OCI-LY1 (cell line): Measurements from ENCODE around the gene FMNL3.

Experiments
- H2AFZ ChIP-seq: fragments of 200-600 bp; sonication (generic), shearing (Covaris generic); 2 replicates; pipeline ENCODE4 v1.6.0; 2014; ENCODE audit warnings: antibody characterized with exemption, mild to moderate bottlenecking, low read length
- H3F3A ChIP-seq: fragments of 200-600 bp; sonication (generic), shearing (Covaris generic); 2 replicates; pipeline ENCODE4 v1.6.0; 2014; ENCODE audit warnings: mild to moderate bottlenecking, antibody characterized with exemption, low read length, moderate library complexity; ENCODE audit not compliant: insufficient read depth
- H3K27ac ChIP-seq: fragments of 200-600 bp; sonication (generic); 2 replicates; pipeline ENCODE4 v1.5.1; 2014; ENCODE audit warnings: low read length, mixed run types, mild to moderate bottlenecking, low read depth; ENCODE audit not compliant: poor library complexity, severe bottlenecking
- H3K27me3 ChIP-seq: fragments of 200-600 bp; sonication (generic); 2 replicates; pipeline ENCODE4 v1.6.0; 2014; ENCODE audit warnings: antibody characterized with exemption, mild to moderate bottlenecking, low read length, moderate library complexity; ENCODE audit not compliant: insufficient read depth
- H3K36me3 ChIP-seq: fragments of 200-600 bp; sonication (generic); 2 replicates; pipeline ENCODE4 v1.6.1; 2014; ENCODE audit warnings: mild to moderate bottlenecking, antibody characterized with exemption, low read length, moderate library complexity, mixed read lengths; ENCODE audit not compliant: insufficient read depth
- H3K4me1 ChIP-seq: fragments of 200-600 bp; sonication (generic); 2 replicates; pipeline ENCODE4 v1.5.1; 2014; ENCODE audit warnings: mild to moderate bottlenecking, low read length, moderate library complexity; ENCODE audit not compliant: insufficient read depth, severe bottlenecking
- H3K4me2 ChIP-seq: fragments of 200-600 bp; sonication (generic), shearing (Covaris generic); 2 replicates; pipeline ENCODE4 v1.6.1; 2014; ENCODE audit warnings: low read length
- H3K4me3 ChIP-seq: fragments of 200-600 bp; sonication (generic); 2 replicates; pipeline ENCODE4 v1.5.1; 2014; ENCODE audit warnings: low read length, low read depth, mild to moderate bottlenecking, mixed read lengths; ENCODE audit not compliant: poor library complexity, severe bottlenecking
- H3K79me2 ChIP-seq: fragments of 200-600 bp; shearing (Covaris generic); 2 replicates; pipeline ENCODE4 v1.6.1; 2016; ENCODE audit warnings: mixed run types, low read length, mixed read lengths; ENCODE audit not compliant: insufficient read depth
- H3K9ac ChIP-seq: fragments of 200-600 bp; sonication (generic), shearing (Covaris generic); 2 replicates; pipeline ENCODE4 v1.6.1; 2014; ENCODE audit warnings: mild to moderate bottlenecking, low read length, mixed read lengths
- H3K9me2 ChIP-seq: fragments of 200-600 bp; sonication (generic), shearing (Covaris generic); 2 replicates; pipeline ENCODE4 v1.6.1; 2014; ENCODE audit warnings: low read depth, mild to moderate bottlenecking, low read length, mixed read lengths
- H3K9me3 ChIP-seq: fragments of 200-600 bp; shearing (Covaris generic); 2 replicates; pipeline ENCODE4 v1.6.1; 2014; ENCODE audit warnings: low read length, mixed read lengths
- H4K20me1 ChIP-seq: fragments of 200-600 bp; sonication (generic), shearing (Covaris generic); 2 replicates; pipeline ENCODE4 v1.6.0; 2016; ENCODE audit warnings: mild to moderate bottlenecking, low read length; ENCODE audit not compliant: insufficient read depth
- EZH2 ChIP-seq: fragments of 200-600 bp; sonication (generic), shearing (Covaris generic); IDR thresholded peaks from 2 replicates; pipeline ENCODE4 v1.8.0; 2017; ENCODE audit warnings: borderline replicate concordance, mixed run types, mild to moderate bottlenecking, antibody characterized with exemption, low read length, moderate library complexity, mixed read lengths
- TF ChIP-seq, protein P1 (sequence below): fragments of 200-600 bp; sonication (generic), shearing (Covaris generic); IDR thresholded peaks from 2 replicates; pipeline ENCODE4 v1.5.1; 2017; ENCODE audit warnings: mild to moderate bottlenecking, antibody characterized with exemption, low read length, moderate library complexity, mixed read lengths

The FMNL3 gene

GRCh38 chr12:49750027-49750995 is 43.1 kb upstream of the FMNL3 start:
- Histone ChIP-seq H2AFZ (no peak overlapping the region), H3K4me2 (0 out of 2 replicates have a peak overlapping the region, but pooled peaks have one; percentile 8), H3K9me3 (no peaks in the 10 kb centered on the region), H3K4me3 (no peak overlapping the region), H3K4me1 (peaks cover 56% of the 10 kb centered on the region), H3F3A (no peaks in the 10 kb centered on the region), H3K9me2 (no peaks in the 10 kb centered on the region), H3K9ac (no peak overlapping the region), H3K36me3 (peaks cover 39% of the 10 kb centered on the region), H3K27ac (peak overlapping the region; percentile 8), H4K20me1 (0 out of 2 replicates have a peak, but pooled peaks cover 3% of the 10 kb centered on the region), H3K79me2 (peaks cover 77% of the 10 kb centered on the region), H3K27me3 (no peaks in the 10 kb centered on the region)
- TF ChIP-seq, protein P1, sequence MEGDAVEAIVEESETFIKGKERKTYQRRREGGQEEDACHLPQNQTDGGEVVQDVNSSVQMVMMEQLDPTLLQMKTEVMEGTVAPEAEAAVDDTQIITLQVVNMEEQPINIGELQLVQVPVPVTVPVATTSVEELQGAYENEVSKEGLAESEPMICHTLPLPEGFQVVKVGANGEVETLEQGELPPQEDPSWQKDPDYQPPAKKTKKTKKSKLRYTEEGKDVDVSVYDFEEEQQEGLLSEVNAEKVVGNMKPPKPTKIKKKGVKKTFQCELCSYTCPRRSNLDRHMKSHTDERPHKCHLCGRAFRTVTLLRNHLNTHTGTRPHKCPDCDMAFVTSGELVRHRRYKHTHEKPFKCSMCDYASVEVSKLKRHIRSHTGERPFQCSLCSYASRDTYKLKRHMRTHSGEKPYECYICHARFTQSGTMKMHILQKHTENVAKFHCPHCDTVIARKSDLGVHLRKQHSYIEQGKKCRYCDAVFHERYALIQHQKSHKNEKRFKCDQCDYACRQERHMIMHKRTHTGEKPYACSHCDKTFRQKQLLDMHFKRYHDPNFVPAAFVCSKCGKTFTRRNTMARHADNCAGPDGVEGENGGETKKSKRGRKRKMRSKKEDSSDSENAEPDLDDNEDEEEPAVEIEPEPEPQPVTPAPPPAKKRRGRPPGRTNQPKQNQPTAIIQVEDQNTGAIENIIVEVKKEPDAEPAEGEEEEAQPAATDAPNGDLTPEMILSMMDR: no peak; the same call in 1 of the 2 replicates
- TF ChIP-seq EZH2: no peak

DNA sequence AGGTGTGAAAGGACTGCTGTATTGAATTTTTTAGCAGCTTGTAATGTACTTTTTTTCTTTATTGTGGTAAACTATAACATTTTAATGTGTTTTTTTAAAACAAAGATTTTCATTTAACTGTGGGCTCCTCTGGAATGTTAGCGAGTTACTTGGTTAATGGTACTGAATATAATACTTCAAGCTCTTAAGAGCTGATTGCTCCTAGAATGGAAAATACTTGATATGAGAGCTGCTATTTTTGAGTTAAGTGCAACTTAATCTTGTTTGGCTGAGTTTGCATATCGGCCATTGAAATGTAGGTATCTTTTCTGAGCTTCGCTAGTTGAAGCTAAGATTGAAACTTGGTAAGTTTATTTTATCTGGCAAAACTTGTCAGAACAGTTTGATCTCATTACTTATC is 41.6 kb upstream of the FMNL3 start:
- Histone ChIP-seq H3K9ac (no peak overlapping the region), H3K27me3 (no peaks in the 10 kb centered on the region), H3K9me2 (no peaks in the 10 kb centered on the region), H3K4me3 (no peak overlapping the region), H3K4me1 (peaks cover 58% of the 10 kb centered on the region), H3F3A (no peaks in the 10 kb centered on the region), H3K4me2 (peak overlapping the region; percentile 32; the same call in 1 of the 2 replicates), H3K9me3 (no peaks in the 10 kb centered on the region), H3K36me3 (peaks cover 34% of the 10 kb centered on the region), H4K20me1 (0 out of 2 replicates have a peak, but pooled peaks cover 3% of the 10 kb centered on the region), H3K79me2 (peaks cover 92% of the 10 kb centered on the region), H3K27ac (peak overlapping the region; percentile 18), H2AFZ (no peak overlapping the region)
- TF ChIP-seq EZH2: no peak
- TF ChIP-seq, protein P1: no peak

GRCh38 chr12:49748306-49748705 is 41.1 kb upstream of the FMNL3 start:
- peaks cover 97% of the 10 kb centered on the region for H3K79me2 ChIP-seq
- peaks cover 58% of the 10 kb centered on the region for H3K4me1 ChIP-seq
- H3K4me2 ChIP-seq: no peak overlapping the region
- no peaks in the 10 kb centered on the region for H3K9me2 ChIP-seq
- no peak for TF ChIP-seq EZH2
- TF ChIP-seq, protein P1: no peak
- peaks cover 34% of the 10 kb centered on the region for H3K36me3 ChIP-seq
- H3K9ac ChIP-seq: no peak overlapping the region
- H4K20me1 ChIP-seq: 0 out of 2 replicates have a peak, but pooled peaks cover 6% of the 10 kb centered on the region
- no peak overlapping the region for H3K4me3 ChIP-seq
- H2AFZ ChIP-seq: no peak overlapping the region
- no peaks in the 10 kb centered on the region for H3K9me3 ChIP-seq
- no peak overlapping the region for H3K27ac ChIP-seq
- no peaks in the 10 kb centered on the region for H3F3A ChIP-seq
- no peaks in the 10 kb centered on the region for H3K27me3 ChIP-seq
